Tongue (tissue), 2 donors: ENCODE measurements around the gene C2orf49. TPM values are rescaled to one million over a fixed set of nuclear protein-coding genes. Genes with fewer than 3 reads are reported as not detected.
A peak's percentile ranks its signal among the peaks of the same experiment; 100 is the strongest.

Experiments
- DNase-seq: peaks from one replicate; pipeline ENCODE4 v3.0.0-alpha.2; 2015
- total RNA-seq: library from RNA; depleted of rRNA; stranded (reverse); fragments of >200 nt; gene quantifications from one replicate; pipeline ENCODE4 v1.2.3, GENCODE V29; 2014

C2orf49 gene
- total RNA-seq, 1 donor from 2014 or later: 28.5 TPM

GRCh38 chr2:105362862-105363591 lies 25.7 kb downstream of the C2orf49 start:
- DNase-seq: no peak

- DNase-seq: no peak
Measured at GRCh38 chr2:105364436-105365139, 27.2 kb downstream of the C2orf49 start.

GRCh38 chr2:105365206-105365605 lies 27.9 kb downstream of the C2orf49 start:
- DNase-seq: no peak

DNA sequence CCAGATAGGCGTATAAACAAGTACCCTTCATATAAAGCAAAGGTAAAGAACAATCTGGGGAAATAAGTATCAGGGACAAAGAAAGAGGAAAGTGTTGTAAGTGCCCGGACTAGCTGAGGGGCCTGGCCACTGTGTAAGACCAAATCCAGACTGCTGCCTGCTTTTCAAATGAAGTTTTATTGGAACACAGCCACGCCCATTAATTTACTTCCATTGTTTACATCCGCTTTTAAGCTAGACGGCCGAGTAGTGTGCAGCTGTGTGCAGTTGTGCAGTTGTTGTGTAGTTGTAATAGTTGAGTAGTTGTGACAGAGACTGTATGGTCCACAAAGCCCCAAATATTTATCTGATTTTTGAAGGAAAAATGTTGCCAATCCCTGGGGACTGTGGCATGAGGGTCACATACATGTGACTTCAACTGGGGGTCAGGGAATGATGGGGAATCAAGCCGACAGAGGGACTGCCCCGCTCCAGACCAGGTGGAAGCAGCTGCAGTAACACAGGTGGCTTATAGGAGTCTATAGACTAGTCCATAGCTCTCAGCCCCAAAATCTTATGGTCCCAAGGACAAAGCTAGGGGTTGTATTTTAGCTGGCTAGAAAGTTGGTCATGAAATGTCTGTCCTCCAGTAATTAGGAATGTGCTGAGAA lies 31.5 kb downstream of the C2orf49 start:
- DNase-seq: no peak

DNA sequence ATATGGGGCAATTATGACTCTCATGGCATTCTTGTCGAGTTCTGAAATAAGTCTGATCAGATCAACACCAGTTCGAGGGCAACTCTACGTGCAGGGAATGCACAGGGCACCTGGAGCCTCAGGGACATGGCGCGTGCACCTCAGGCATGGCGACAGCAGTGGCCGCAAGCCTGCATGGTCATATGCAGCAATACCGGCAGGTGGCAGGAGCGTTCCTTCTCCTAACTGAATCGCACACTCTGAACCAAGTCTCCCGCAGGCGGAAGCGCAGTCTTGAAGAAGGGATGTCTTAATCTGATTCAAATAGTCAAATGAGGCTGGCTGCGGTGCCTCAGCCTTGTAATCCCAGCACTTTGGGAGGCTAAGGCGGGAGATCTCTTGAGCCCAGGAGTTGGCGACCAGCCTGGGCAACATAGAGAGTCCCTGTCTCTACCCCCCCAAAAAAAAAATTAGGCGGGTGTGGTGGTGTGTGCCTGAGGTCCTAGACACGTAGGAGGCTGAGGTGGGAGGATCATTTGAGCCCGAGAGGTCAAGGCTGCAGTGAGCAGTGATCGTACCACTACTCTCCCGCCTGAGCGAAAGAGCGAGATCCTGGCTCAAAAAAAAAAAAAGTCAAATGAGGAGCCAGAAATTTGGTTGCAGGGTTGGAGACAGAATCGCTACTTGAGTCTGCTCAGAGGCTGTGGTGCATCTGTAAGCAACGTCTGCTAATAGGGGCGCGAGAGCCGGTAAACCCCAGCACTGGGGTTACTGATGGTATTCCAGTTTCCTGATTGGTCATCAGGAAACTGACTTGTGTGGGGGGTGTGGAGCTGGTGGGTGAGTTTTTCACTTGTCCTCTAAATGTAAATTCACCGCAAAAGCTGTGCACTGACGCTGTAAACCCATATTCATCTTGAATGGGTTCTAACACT lies 32.7 kb downstream of the C2orf49 start:
- peak; percentile 94 for DNase-seq

GRCh38 chr2:105371156-105371555 lies 33.8 kb downstream of the C2orf49 start:
- DNase-seq: no peak

DNA sequence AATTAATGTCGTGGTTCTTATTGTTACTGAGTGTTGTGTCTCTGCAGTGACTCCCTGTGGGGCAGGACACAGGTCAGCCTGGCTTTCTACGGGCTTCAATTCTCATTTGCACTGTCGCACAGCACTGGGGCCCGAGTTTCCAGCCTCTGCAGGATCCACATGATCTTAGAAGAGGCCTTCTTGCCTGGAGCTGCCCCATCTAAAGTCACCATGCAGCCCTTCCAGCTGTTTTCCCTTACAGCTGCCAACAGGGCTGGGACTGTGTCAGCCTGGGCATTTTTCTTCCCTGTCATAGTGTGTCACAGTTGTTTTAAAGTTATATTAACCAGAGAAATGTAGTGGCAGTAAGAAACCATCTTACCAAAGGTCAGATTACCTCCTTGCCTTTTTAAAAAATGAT lies 34.5 kb downstream of the C2orf49 start:
- peak; percentile 82 for DNase-seq

- peak; percentile 90 for DNase-seq
Measured at GRCh38 chr2:105373344-105373781, 36.0 kb downstream of the C2orf49 start.

GRCh38 chr2:105373895-105374401 lies 36.6 kb downstream of the C2orf49 start:
- no peak for DNase-seq

GRCh38 chr2:105375001-105375561 lies 37.7 kb downstream of the C2orf49 start:
- no peak for DNase-seq

GRCh38 chr2:105376010-105376409 lies 38.7 kb downstream of the C2orf49 start:
- no peak for DNase-seq

- DNase-seq: no peak
Measured at GRCh38 chr2:105376789-105377240, 39.5 kb downstream of the C2orf49 start.

DNA sequence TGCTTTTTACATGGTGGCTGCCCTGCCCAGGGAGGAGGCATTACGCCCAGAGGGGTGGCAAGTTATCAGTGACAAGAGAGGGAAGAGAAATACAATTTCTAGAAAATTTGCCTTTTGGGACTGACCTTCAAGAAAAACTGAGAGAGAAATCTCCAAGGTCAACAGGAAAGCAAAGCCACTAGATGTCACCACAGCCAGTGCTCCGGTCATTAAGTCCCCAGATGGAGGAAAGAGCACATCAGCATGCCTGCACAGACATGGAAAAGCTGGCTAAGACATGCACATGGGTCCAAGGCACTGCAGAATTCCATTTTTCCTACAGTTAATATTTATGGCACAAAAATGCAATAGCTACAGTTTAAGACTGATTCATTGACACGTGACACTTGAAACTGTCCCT lies 40.5 kb downstream of the C2orf49 start:
- DNase-seq: no peak

DNA sequence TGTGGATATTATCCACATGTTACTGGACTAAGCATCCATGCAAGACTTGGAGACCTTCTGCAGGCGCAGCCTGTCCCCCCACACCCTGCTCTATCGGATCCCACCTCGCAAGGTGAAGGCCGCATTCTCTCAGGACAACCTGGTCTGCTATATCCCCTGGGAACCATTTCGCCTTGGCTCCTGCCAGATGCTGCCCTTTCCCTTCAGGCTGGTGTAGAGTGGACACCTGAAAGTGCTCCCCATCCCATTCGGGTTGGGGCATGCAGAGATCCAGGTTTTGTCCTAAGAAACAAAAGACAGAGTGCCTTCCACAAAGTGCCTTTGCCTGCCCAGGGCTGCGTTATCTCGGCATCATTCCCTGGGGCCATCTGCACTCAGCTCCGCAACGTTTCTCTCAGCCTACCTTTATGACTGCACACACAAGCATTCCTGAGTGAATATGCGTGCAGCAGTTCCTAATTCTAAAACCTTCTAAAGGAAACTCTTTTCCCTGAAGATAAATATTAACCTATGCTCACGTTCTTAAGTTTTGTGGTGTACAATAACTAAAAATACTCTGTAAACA lies 41.0 kb downstream of the C2orf49 start:
- DNase-seq: no peak

- DNase-seq: no peak
Measured at GRCh38 chr2:105378921-105379383, 41.6 kb downstream of the C2orf49 start.

DNA sequence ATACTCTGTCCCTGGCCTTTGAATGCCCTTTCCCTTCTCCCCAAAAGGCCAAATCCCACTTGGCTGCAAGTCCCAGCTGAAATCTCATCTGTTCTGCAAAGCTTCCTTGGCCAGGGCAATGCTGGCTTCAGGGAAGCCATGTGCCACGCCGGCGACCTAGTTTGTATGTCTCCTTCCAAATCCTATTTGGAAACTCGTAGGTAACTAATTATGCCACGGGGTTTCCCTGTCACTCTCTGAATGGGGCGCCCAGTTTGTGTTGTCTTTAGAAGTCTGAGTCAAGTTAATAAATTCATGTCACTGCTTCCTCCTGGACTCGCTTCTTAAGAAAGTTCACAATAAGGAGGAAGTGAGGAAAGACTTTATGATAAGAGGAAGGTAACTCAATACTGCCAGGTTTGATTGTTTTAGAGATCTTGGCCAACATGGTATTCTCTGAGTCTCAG lies 42.4 kb downstream of the C2orf49 start:
- DNase-seq: no peak

DNA sequence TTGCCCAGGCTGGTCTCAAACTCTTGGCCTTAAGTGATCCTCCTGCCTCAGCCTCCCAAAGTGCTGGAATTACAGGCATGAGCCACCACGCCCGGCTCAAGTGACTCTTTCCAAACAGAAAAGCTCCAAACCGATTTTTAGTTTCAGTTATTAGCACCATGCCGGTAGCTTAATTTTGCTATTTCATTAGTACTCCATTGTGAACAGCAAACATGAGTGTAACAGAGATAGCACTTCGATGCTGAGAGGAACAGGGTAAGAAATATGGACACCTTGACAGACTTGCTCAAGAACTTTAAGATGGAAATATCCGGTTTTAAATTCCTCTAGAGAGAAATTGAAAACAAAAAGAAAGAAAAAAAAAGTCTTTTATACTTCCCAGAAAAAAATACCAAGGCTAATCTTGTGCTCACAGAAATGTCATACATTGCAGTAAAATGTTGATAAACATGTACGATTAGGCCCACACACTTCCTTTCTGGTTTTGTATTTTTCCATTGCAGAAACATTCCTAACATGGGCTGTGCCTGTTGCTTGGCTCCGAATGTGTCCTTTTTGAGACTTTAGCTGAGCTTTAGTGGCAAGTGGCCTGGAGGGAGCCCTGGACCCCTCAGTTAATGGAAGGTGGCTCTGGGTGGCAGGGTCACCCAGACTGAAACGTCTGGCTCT lies 43.2 kb downstream of the C2orf49 start:
- no peak for DNase-seq

GRCh38 chr2:105381101-105381668 lies 43.8 kb downstream of the C2orf49 start:
- no peak for DNase-seq

- no peak for DNase-seq
Measured at GRCh38 chr2:105382177-105382576, 44.8 kb downstream of the C2orf49 start.
